HepG2 (cell line): ENCODE data around the gene ZBTB18. TPM values are rescaled to one million over a fixed set of nuclear protein-coding genes. Genes with fewer than 3 reads are reported as not detected.

Source experiments
- ASH2L ChIP-seq: fragments of 300-600, 200-600 bp; sonication (generic); IDR thresholded peaks from 2 replicates; pipeline ENCODE4 v1.7.0; 2017; ENCODE audit warnings: low read depth, mild to moderate bottlenecking, moderate library complexity, mixed read lengths, low read length; ENCODE audit not compliant: insufficient read length
- E2F2 ChIP-seq: sonication (generic); formaldehyde crosslinking; IDR thresholded peaks from 2 replicates; pipeline ENCODE4 v1.4.0; 2020; ENCODE audit warnings: missing genetic modification reagents, borderline replicate concordance
- ERF ChIP-seq: IDR thresholded peaks from 2 replicates; pipeline ENCODE4 v1.6.1; 2018; ENCODE audit warnings: missing biosample characterization, missing genetic modification reagents
- FOSL1 ChIP-seq: sonication (generic); formaldehyde crosslinking; IDR thresholded peaks from 2 replicates; pipeline ENCODE4 v1.9.0; 2021; ENCODE audit warnings: missing genetic modification reagents, borderline replicate concordance
- JARID2 ChIP-seq: sonication (generic); formaldehyde crosslinking; IDR thresholded peaks from 2 replicates; pipeline ENCODE4 v1.8.1; 2023; ENCODE audit warnings: missing genetic modification reagents, inconsistent platforms; ENCODE audit not compliant: insufficient replicate concordance
- NCOA5 ChIP-seq: sonication (generic); formaldehyde crosslinking; IDR thresholded peaks from 2 replicates; pipeline ENCODE4 v1.4.0; 2020; ENCODE audit warnings: missing genetic modification reagents
- NFKB2 ChIP-seq: sonication (generic); formaldehyde crosslinking; IDR thresholded peaks from 2 replicates; pipeline ENCODE4 v1.4.0; 2020; ENCODE audit warnings: missing genetic modification reagents, borderline replicate concordance
- NPAS2 ChIP-seq: sonication (generic); formaldehyde crosslinking; IDR thresholded peaks from 2 replicates; pipeline ENCODE4 v1.8.0; 2022; ENCODE audit warnings: mild to moderate bottlenecking, missing genetic modification reagents, borderline replicate concordance
- PLRG1 ChIP-seq: fragments of 450-650 bp; conservative IDR thresholded peaks from 2 replicates; pipeline ENCODE4 v1.6.1; 2016
- REL ChIP-seq: sonication (generic); formaldehyde crosslinking; conservative IDR thresholded peaks from 2 replicates; pipeline ENCODE4 v1.8.0; 2022; ENCODE audit warnings: mild to moderate bottlenecking, missing genetic modification reagents, moderate library complexity
- TCF7L2 ChIP-seq: IDR thresholded peaks from 2 replicates; pipeline ENCODE4 v1.6.1; 2011; ENCODE audit warnings: mild to moderate bottlenecking, low read depth, low read length, moderate library complexity
- THAP8 ChIP-seq: sonication (generic); formaldehyde crosslinking; IDR thresholded peaks from 2 replicates; pipeline ENCODE4 v1.5.1; 2020; ENCODE audit warnings: missing genetic modification reagents, mild to moderate bottlenecking, borderline replicate concordance
- ZNF431 ChIP-seq: sonication (generic); formaldehyde crosslinking; IDR thresholded peaks from 2 replicates; pipeline ENCODE4 v1.9.0; 2022; ENCODE audit warnings: missing genetic modification reagents, low read depth, mild to moderate bottlenecking, borderline replicate concordance
- ZNF546 ChIP-seq: sonication (generic); formaldehyde crosslinking; conservative IDR thresholded peaks from 2 replicates; pipeline ENCODE4 v1.8.1; 2023; ENCODE audit warnings: mild to moderate bottlenecking, missing genetic modification reagents
- ZNF678 ChIP-seq: sonication (generic); formaldehyde crosslinking; IDR thresholded peaks from 2 replicates; pipeline ENCODE4 v1.4.0; 2020; ENCODE audit warnings: mild to moderate bottlenecking, missing genetic modification reagents
- ZNF777 ChIP-seq: sonication (generic); formaldehyde crosslinking; IDR thresholded peaks from 2 replicates; pipeline ENCODE4 v1.4.0; 2020; ENCODE audit warnings: missing genetic modification reagents
- ZNF784 ChIP-seq: sonication (generic); formaldehyde crosslinking; IDR thresholded peaks from 2 replicates; pipeline ENCODE4 v1.5.1; 2020; ENCODE audit warnings: missing genetic modification reagents, mild to moderate bottlenecking, borderline replicate concordance
- ZSCAN25 ChIP-seq: sonication (generic); formaldehyde crosslinking; IDR thresholded peaks from 2 replicates; pipeline ENCODE4 v1.8.0; 2022; ENCODE audit warnings: mild to moderate bottlenecking, missing genetic modification reagents
- polyA plus RNA-seq, 8 experiments: library from polyadenylated mRNA; depleted of rRNA in 3 of 8; stranded (reverse) in 7 of 8; unstranded in 1 of 8; fragments of >200 nt; fragmentation: Illumina TruSeq in 4 of 8; extraction: Trizol in 4 of 8; gene quantifications; 2 replicates each; pipeline versions ENCODE4 v1.2.1 to v1.2.3, GENCODE V29; 2011 to 2016; ENCODE audit warnings: low read depth in 4 of 8, missing spikeins in 1 of 8, mixed read lengths in 1 of 8; ENCODE audit not compliant: insufficient read depth in 1 of 8
- total RNA-seq, 5 experiments: library from RNA; depleted of rRNA; stranded (reverse); fragments of >200 nt; fragmentation: Illumina TruSeq; extraction: Trizol; gene quantifications; 2 replicates each; pipeline ENCODE4 v1.2.3, GENCODE V29; 2016; ENCODE audit warnings: low read depth in 1 of 5
- TF ChIP-seq, protein P1 (sequence below): sonication (generic); formaldehyde crosslinking; IDR thresholded peaks from 2 replicates; pipeline ENCODE4 v1.5.0; 2020; ENCODE audit warnings: mild to moderate bottlenecking, missing genetic modification reagents

The ZBTB18 gene
- total and polyA plus RNA-seq, 2 of the 13 experiments (the other 11 are each of a cell fraction or from before 2014, with no cell fraction given): 3.1 to 4.3 TPM

GRCh38 chr1:244047621-244048255, 3.3 kb upstream of the ZBTB18 start (continued):
- TF ChIP-seq NFKB2 (CRISPR knock-in tag) (no peak; the same call in 1 of the 2 replicates), ERF (CRISPR knock-in tag) (no peak), NCOA5 (CRISPR knock-in tag) (no peak), TCF7L2 (no peak), ZNF431 (no peak), PLRG1 (no peak), NPAS2 (CRISPR knock-in tag) (no peak), JARID2 (CRISPR knock-in tag) (no peak), REL (no peak; the same call in 1 of the 2 replicates), THAP8 (CRISPR knock-in tag) (no peak), ZNF546 (peak; percentile 69), E2F2 (CRISPR knock-in tag) (no peak), FOSL1 (CRISPR knock-in tag) (no peak), ZSCAN25 (0 out of 2 replicates have a peak, but pooled peaks have one; percentile 12), ZNF784 (CRISPR knock-in tag) (no peak), ZNF777 (CRISPR knock-in tag) (0 out of 2 replicates have a peak, but pooled peaks have one; percentile 59), ZNF678 (CRISPR knock-in tag) (no peak), ASH2L (peak; percentile 41)
- TF ChIP-seq, protein P1, sequence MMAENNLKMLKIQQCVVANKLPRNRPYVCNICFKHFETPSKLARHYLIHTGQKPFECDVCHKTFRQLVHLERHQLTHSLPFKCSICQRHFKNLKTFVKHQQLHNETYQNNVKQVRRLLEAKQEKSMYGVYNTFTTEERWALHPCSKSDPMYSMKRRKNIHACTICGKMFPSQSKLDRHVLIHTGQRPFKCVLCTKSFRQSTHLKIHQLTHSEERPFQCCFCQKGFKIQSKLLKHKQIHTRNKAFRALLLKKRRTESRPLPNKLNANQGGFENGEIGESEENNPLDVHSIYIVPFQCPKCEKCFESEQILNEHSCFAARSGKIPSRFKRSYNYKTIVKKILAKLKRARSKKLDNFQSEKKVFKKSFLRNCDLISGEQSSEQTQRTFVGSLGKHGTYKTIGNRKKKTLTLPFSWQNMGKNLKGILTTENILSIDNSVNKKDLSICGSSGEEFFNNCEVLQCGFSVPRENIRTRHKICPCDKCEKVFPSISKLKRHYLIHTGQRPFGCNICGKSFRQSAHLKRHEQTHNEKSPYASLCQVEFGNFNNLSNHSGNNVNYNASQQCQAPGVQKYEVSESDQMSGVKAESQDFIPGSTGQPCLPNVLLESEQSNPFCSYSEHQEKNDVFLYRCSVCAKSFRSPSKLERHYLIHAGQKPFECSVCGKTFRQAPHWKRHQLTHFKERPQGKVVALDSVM (CRISPR knock-in tag): 0 out of 2 replicates have a peak, but pooled peaks have one; percentile 39
